Panc1 (cell line): ENCODE measurements around the gene AFDN. TPM values are rescaled to one million over a fixed set of nuclear protein-coding genes. Genes with fewer than 3 reads are reported as not detected.

Source experiments
- ATAC-seq: fragments of 200-7000 bp; cut with Tn5 transposase; 2 replicates; pipeline ENCODE4 v1.9.1; 2020; ENCODE audit warnings: mild to moderate bottlenecking, moderate library complexity
- BruUV-seq: library from RNA; stranded (reverse); fragments of 400-500 nt; replicated peaks from 2 replicates; lab custom pipeline; 2021; lab: Mats Ljungman, UMichigan
- CTCF ChIA-PET: fragments of 300-600 bp; sonication (Branson Sonifier 250); formaldehyde crosslinking; loops from one replicate; lab custom pipeline; 2022; ENCODE audit warnings: antibody characterized with exemption; lab: Charles Lee
- POLR2A ChIA-PET: fragments of 300-600 bp; sonication (Branson Sonifier 250); formaldehyde crosslinking; loops from one replicate; lab custom pipeline; 2022; ENCODE audit warnings: antibody characterized with exemption; lab: Charles Lee
- DNase-seq: peaks from one replicate; pipeline ENCODE4 v3.0.0-alpha.2; 2010; ENCODE audit warnings: low read depth, low spot score
- H3K27ac ChIP-seq: 2 replicates; pipeline ENCODE4 v1.5.1; 2011; ENCODE audit warnings: mild to moderate bottlenecking, low read length, inconsistent platforms
- H3K27me3 ChIP-seq: fragments of 200-500 bp; sonication (Bioruptor generic); 2 replicates; pipeline ENCODE4 v1.6.0; 2014; ENCODE audit warnings: low read length, inconsistent platforms; ENCODE audit not compliant: control insufficient read depth, insufficient read depth
- H3K36me3 ChIP-seq: fragments of 200-500 bp; sonication (Bioruptor generic); 2 replicates; pipeline ENCODE4 v1.5.1; 2014; ENCODE audit warnings: inconsistent platforms, mild to moderate bottlenecking, low read length, moderate library complexity; ENCODE audit not compliant: control insufficient read depth, insufficient read depth
- H3K4me1 ChIP-seq: 2 replicates; pipeline ENCODE4 v1.5.1; 2011; ENCODE audit warnings: inconsistent platforms, mild to moderate bottlenecking, low read length, moderate library complexity; ENCODE audit not compliant: control insufficient read depth, insufficient read depth
- H3K4me3 ChIP-seq, 2 experiments: 2 replicates each; pipeline ENCODE4 v1.5.1; 2011 to 2012; ENCODE audit warnings: low read depth in 2 of 2, low read length in 2 of 2, mild to moderate bottlenecking in 2 of 2, inconsistent platforms in 1 of 2, moderate library complexity in 1 of 2
- H3K9me3 ChIP-seq: fragments of 200-500 bp; sonication (Bioruptor generic); 2 replicates; pipeline ENCODE4 v1.5.1; 2014; ENCODE audit warnings: low read depth, mild to moderate bottlenecking, inconsistent platforms, low read length, moderate library complexity; ENCODE audit not compliant: control insufficient read depth, insufficient read depth
- POLR2AphosphoS5 ChIP-seq: IDR thresholded peaks from 2 replicates; pipeline ENCODE4 v1.6.1; 2012; ENCODE audit warnings: mild to moderate bottlenecking, low read depth, low read length, moderate library complexity
- REST ChIP-seq, 2 experiments: IDR thresholded peaks; 2 replicates each; pipeline ENCODE4 v1.6.1; 2011 to 2012; ENCODE audit warnings: low read depth in 2 of 2, control low read depth in 1 of 2, low read length in 1 of 2, mild to moderate bottlenecking in 1 of 2, moderate library complexity in 1 of 2; ENCODE audit not compliant: insufficient read depth in 1 of 2
- SIN3A ChIP-seq: IDR thresholded peaks from 2 replicates; pipeline ENCODE4 v1.6.1; 2012; ENCODE audit warnings: low read depth, mild to moderate bottlenecking, low read length, moderate library complexity, borderline replicate concordance; ENCODE audit not compliant: insufficient read depth
- TCF7L2 ChIP-seq: IDR thresholded peaks from 2 replicates; pipeline ENCODE4 v1.6.1; 2011; ENCODE audit warnings: mild to moderate bottlenecking, low read depth, low read length, inconsistent platforms
- in situ Hi-C: cut with HindIII; loops from 2 replicates; pipeline ENCODE4 v1.10.0; 2016; ENCODE audit warnings: low sequenced_read_pairs, low pct_unique_long_range_greater_than_20kb
- intact Hi-C: fragments of 100-400 bp; cut with micrococcal nuclease; formaldehyde crosslinking; loops from one replicate; pipeline ENCODE4 v1.10.0; 2022; ENCODE audit not compliant: unreplicated experiment
- total RNA-seq: library from RNA; stranded (reverse); gene quantifications from one replicate; pipeline ENCODE4 v1.2.1, GENCODE V29; 2021; ENCODE audit not compliant: unreplicated experiment
- TF ChIP-seq, protein P1 (sequence below): fragments of 450-650 bp; IDR thresholded peaks from 2 replicates; pipeline ENCODE4 v1.5.1; 2017; ENCODE audit warnings: mild to moderate bottlenecking

AFDN gene
- total RNA-seq, 1 experiment from 2014 or later, result 143 TPM

GRCh38 chr6:167840160-167840525, 13.4 kb downstream of the AFDN start:
- ChIA-PET CTCF (no interaction called here), POLR2A (no interaction called here)
- intact Hi-C loops, result no loop called here
- in situ Hi-C loops, result no loop called here
- Histone ChIP-seq H3K27me3 (no peaks in the 10 kb centered on the region), H3K36me3 (no peaks in the 10 kb centered on the region), H3K4me3 (no peak overlapping the region), H3K9me3 (no peaks in the 10 kb centered on the region), H3K27ac (no peak overlapping the region), H3K4me1 (peaks cover 55% of the 10 kb centered on the region)
- no peak for TF ChIP-seq REST (IDR thresholded peaks at IDR 0.05; ENCODE audit: insufficient read depth in 1 of 2, low read depth in 2 of 2, low read length in 1 of 2)
- TF ChIP-seq, protein P1, sequence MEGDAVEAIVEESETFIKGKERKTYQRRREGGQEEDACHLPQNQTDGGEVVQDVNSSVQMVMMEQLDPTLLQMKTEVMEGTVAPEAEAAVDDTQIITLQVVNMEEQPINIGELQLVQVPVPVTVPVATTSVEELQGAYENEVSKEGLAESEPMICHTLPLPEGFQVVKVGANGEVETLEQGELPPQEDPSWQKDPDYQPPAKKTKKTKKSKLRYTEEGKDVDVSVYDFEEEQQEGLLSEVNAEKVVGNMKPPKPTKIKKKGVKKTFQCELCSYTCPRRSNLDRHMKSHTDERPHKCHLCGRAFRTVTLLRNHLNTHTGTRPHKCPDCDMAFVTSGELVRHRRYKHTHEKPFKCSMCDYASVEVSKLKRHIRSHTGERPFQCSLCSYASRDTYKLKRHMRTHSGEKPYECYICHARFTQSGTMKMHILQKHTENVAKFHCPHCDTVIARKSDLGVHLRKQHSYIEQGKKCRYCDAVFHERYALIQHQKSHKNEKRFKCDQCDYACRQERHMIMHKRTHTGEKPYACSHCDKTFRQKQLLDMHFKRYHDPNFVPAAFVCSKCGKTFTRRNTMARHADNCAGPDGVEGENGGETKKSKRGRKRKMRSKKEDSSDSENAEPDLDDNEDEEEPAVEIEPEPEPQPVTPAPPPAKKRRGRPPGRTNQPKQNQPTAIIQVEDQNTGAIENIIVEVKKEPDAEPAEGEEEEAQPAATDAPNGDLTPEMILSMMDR, result no peak
- TF ChIP-seq POLR2AphosphoS5, result no peak
- TF ChIP-seq TCF7L2, result no peak
- no TSS peak for BruUV-seq
- DNase-seq (no peak), ATAC-seq (no peak)

- ATAC-seq (no peak), DNase-seq (no peak)
- no peaks in the 10 kb centered on the region for H3K36me3 ChIP-seq
- H3K27ac ChIP-seq, result no peak overlapping the region
- TF ChIP-seq REST (IDR thresholded peaks at IDR 0.05; ENCODE audit: insufficient read depth in 1 of 2, low read depth in 2 of 2, low read length in 1 of 2), result no peak
- TF ChIP-seq TCF7L2, result no peak
- no peak for TF ChIP-seq SIN3A
- TF ChIP-seq, protein P1, result no peak
- no peak for TF ChIP-seq POLR2AphosphoS5
- BruUV-seq, result no TSS peak
- H3K9me3 ChIP-seq, result no peaks in the 10 kb centered on the region
- CTCF ChIA-PET, result no interaction called here
- intact Hi-C loops (no loop called here), in situ Hi-C loops (no loop called here)
- H3K4me1 ChIP-seq, result peaks cover 54% of the 10 kb centered on the region
- POLR2A ChIA-PET, result no interaction called here
- H3K27me3 ChIP-seq, result no peaks in the 10 kb centered on the region
- no peak overlapping the region for H3K4me3 ChIP-seq
Observed at GRCh38 chr6:167840526-167841179, 13.9 kb downstream of the AFDN start.
